Measurements from ENCODE around the gene NHS.

The NHS gene

GRCh38 chrX:17603196-17603595 is 228.2 kb downstream of the NHS start:
- TF ChIP-seq, protein P1, sequence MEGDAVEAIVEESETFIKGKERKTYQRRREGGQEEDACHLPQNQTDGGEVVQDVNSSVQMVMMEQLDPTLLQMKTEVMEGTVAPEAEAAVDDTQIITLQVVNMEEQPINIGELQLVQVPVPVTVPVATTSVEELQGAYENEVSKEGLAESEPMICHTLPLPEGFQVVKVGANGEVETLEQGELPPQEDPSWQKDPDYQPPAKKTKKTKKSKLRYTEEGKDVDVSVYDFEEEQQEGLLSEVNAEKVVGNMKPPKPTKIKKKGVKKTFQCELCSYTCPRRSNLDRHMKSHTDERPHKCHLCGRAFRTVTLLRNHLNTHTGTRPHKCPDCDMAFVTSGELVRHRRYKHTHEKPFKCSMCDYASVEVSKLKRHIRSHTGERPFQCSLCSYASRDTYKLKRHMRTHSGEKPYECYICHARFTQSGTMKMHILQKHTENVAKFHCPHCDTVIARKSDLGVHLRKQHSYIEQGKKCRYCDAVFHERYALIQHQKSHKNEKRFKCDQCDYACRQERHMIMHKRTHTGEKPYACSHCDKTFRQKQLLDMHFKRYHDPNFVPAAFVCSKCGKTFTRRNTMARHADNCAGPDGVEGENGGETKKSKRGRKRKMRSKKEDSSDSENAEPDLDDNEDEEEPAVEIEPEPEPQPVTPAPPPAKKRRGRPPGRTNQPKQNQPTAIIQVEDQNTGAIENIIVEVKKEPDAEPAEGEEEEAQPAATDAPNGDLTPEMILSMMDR (IDR thresholded peaks at IDR 0.05; ENCODE audit: borderline replicate concordance, extremely low read depth, low read length, poor library complexity, severe bottlenecking): no peak
- no peak for TF ChIP-seq EZH2 (IDR thresholded peaks at IDR 0.05; ENCODE audit: borderline replicate concordance, low read depth, low read length, severe bottlenecking)
- no peaks in the 10 kb centered on the region for H3K27me3 ChIP-seq (ENCODE audit: insufficient read depth, low read length, poor library complexity)
- no peaks in the 10 kb centered on the region for H3K9me3 ChIP-seq (ENCODE audit: insufficient read depth, low read length, severe bottlenecking)
- no peaks in the 10 kb centered on the region for H3K4me1 ChIP-seq (ENCODE audit: insufficient read depth, low read length)
- no peaks in the 10 kb centered on the region for H3K79me2 ChIP-seq (ENCODE audit: insufficient read depth, low read length)
- no peak overlapping the region for H3K4me3 ChIP-seq (ENCODE audit: low read depth in 1 of 2, low read length in 2 of 2)
- H3K4me2 ChIP-seq (ENCODE audit: insufficient read depth, low read length): no peak overlapping the region
- H3K27ac ChIP-seq (ENCODE audit: low read length): no peak overlapping the region
- no peak for ATAC-seq (ENCODE audit: insufficient read depth, low read depth)
- no peak overlapping the region for H3K9ac ChIP-seq (ENCODE audit: low read depth, low read length)
- H2AFZ ChIP-seq (ENCODE audit: low read depth, low read length): no peak overlapping the region
- DNase-seq: no peak
- H3K36me3 ChIP-seq (ENCODE audit: insufficient read depth, low read length): no peaks in the 10 kb centered on the region
- no peaks in the 10 kb centered on the region for H4K20me1 ChIP-seq (ENCODE audit: insufficient read depth, low read length)

DNA sequence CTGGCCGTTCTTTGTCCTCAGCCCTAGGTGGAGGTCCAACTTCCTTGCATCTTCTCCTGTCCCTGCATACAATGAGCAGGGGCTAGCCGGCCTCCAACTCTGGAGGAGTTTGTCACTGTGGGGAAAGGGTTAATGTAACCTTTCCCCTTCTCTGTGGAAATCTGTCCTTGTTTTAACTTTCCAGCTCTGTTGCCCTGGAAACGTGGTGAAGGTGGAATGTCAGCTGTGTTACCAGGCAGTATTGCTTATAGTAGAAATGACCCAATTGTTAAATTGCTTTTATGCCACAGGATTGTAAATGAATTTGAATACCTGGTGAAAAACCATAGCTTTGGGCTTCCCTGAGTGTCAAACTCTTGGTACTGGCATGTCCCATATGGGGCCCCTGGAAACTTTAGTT is 230.7 kb downstream of the NHS start:
- Histone ChIP-seq H2AFZ (ENCODE audit: low read depth, low read length) (no peak overlapping the region), H3K27ac (ENCODE audit: low read length) (no peak overlapping the region), H3K4me1 (ENCODE audit: insufficient read depth, low read length) (no peaks in the 10 kb centered on the region), H4K20me1 (ENCODE audit: insufficient read depth, low read length) (no peaks in the 10 kb centered on the region), H3K4me2 (ENCODE audit: insufficient read depth, low read length) (no peak overlapping the region), H3K9ac (ENCODE audit: low read depth, low read length) (no peak overlapping the region), H3K9me3 (ENCODE audit: insufficient read depth, low read length, severe bottlenecking) (no peaks in the 10 kb centered on the region), H3K79me2 (ENCODE audit: insufficient read depth, low read length) (no peaks in the 10 kb centered on the region), H3K4me3 (ENCODE audit: low read depth in 1 of 2, low read length in 2 of 2) (no peak overlapping the region), H3K36me3 (ENCODE audit: insufficient read depth, low read length) (no peaks in the 10 kb centered on the region), H3K27me3 (ENCODE audit: insufficient read depth, low read length, poor library complexity) (no peaks in the 10 kb centered on the region)
- TF ChIP-seq, protein P1 (IDR thresholded peaks at IDR 0.05; ENCODE audit: borderline replicate concordance, extremely low read depth, low read length, poor library complexity, severe bottlenecking): no peak
- no peak for TF ChIP-seq EZH2 (IDR thresholded peaks at IDR 0.05; ENCODE audit: borderline replicate concordance, low read depth, low read length, severe bottlenecking)
- no peak for DNase-seq
- ATAC-seq (ENCODE audit: insufficient read depth, low read depth): no peak

- no peak for ATAC-seq (ENCODE audit: insufficient read depth, low read depth)
- Histone ChIP-seq H2AFZ (ENCODE audit: low read depth, low read length) (no peak overlapping the region), H4K20me1 (ENCODE audit: insufficient read depth, low read length) (no peaks in the 10 kb centered on the region), H3K36me3 (ENCODE audit: insufficient read depth, low read length) (no peaks in the 10 kb centered on the region), H3K4me1 (ENCODE audit: insufficient read depth, low read length) (no peaks in the 10 kb centered on the region), H3K27ac (ENCODE audit: low read length) (no peak overlapping the region), H3K27me3 (ENCODE audit: insufficient read depth, low read length, poor library complexity) (no peaks in the 10 kb centered on the region), H3K4me2 (ENCODE audit: insufficient read depth, low read length) (no peak overlapping the region), H3K4me3 (ENCODE audit: low read depth in 1 of 2, low read length in 2 of 2) (no peak overlapping the region), H3K9me3 (ENCODE audit: insufficient read depth, low read length, severe bottlenecking) (no peaks in the 10 kb centered on the region), H3K79me2 (ENCODE audit: insufficient read depth, low read length) (no peaks in the 10 kb centered on the region), H3K9ac (ENCODE audit: low read depth, low read length) (no peak overlapping the region)
- TF ChIP-seq, protein P1 (IDR thresholded peaks at IDR 0.05; ENCODE audit: borderline replicate concordance, extremely low read depth, low read length, poor library complexity, severe bottlenecking): no peak
- no peak for TF ChIP-seq EZH2 (IDR thresholded peaks at IDR 0.05; ENCODE audit: borderline replicate concordance, low read depth, low read length, severe bottlenecking)
- DNase-seq: no peak
These were observed 231.2 kb downstream of the NHS start for GRCh38 chrX:17606231-17606630.

DNA sequence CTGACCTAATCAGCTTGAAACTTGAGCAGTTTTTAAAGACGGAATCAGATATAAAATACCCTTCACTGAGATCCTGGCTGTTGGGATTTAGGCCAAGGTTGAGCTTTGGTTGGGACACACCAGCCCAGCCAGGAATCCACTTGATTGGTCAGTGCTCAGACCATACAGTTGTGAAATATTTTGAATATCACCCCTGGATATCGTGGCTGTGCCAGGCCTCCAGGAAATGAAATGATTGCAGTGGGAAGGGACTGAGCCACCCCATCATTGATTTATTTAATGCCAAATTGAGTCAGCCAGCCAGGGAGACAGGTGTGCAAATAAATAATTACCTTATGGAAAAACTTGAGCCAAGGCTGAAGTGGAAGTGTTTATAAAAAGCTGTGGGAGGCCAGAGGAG is 233.9 kb downstream of the NHS start:
- Histone ChIP-seq H3K9ac (ENCODE audit: low read depth, low read length) (no peak overlapping the region), H3K4me1 (ENCODE audit: insufficient read depth, low read length) (no peaks in the 10 kb centered on the region), H3K4me2 (ENCODE audit: insufficient read depth, low read length) (no peak overlapping the region), H3K27ac (ENCODE audit: low read length) (no peak overlapping the region), H3K4me3 (ENCODE audit: low read depth in 1 of 2, low read length in 2 of 2) (no peak overlapping the region), H2AFZ (ENCODE audit: low read depth, low read length) (no peak overlapping the region), H3K79me2 (ENCODE audit: insufficient read depth, low read length) (no peaks in the 10 kb centered on the region), H3K27me3 (ENCODE audit: insufficient read depth, low read length, poor library complexity) (no peaks in the 10 kb centered on the region), H3K9me3 (ENCODE audit: insufficient read depth, low read length, severe bottlenecking) (no peaks in the 10 kb centered on the region), H4K20me1 (ENCODE audit: insufficient read depth, low read length) (no peaks in the 10 kb centered on the region), H3K36me3 (ENCODE audit: insufficient read depth, low read length) (no peaks in the 10 kb centered on the region)
- no peak for TF ChIP-seq EZH2 (IDR thresholded peaks at IDR 0.05; ENCODE audit: borderline replicate concordance, low read depth, low read length, severe bottlenecking)
- TF ChIP-seq, protein P1 (IDR thresholded peaks at IDR 0.05; ENCODE audit: borderline replicate concordance, extremely low read depth, low read length, poor library complexity, severe bottlenecking): no peak
- ATAC-seq (ENCODE audit: insufficient read depth, low read depth) (no peak), DNase-seq (no peak)
